Coronary artery (tissue), 2 donors: ENCODE measurements around the gene TRAPPC10.
"Not testable (repeated sequence)": the region's sequence is repeated elsewhere in the genome, so short reads cannot be mapped to it uniquely, and the experiment has no call there.

Source experiments
- DNase-seq: peaks from one replicate; pipeline ENCODE4 v3.0.0-alpha.2; 2017; ENCODE audit warnings: low spot score
- H3K27ac ChIP-seq, 2 donors: fragments of 200-600 bp; sonication (generic); one replicate each; pipeline ENCODE4 v1.5.1; 2016 to 2019
- H3K4me3 ChIP-seq: fragments of 200-600 bp; sonication (generic); 2 replicates; pipeline ENCODE4 v1.5.1; 2016; ENCODE audit warnings: mild to moderate bottlenecking, moderate library complexity
- TF ChIP-seq, protein P1 (sequence below): fragments of 200-600 bp; sonication (generic); IDR thresholded peaks from one replicate; pipeline ENCODE4 v1.5.1; 2019; ENCODE audit warnings: antibody characterized with exemption

The TRAPPC10 gene

GRCh38 chr21:44094832-44095231, 82.7 kb downstream of the TRAPPC10 start:
- no peak for DNase-seq

GRCh38 chr21:44098507-44098906, 86.4 kb downstream of the TRAPPC10 start:
- DNase-seq, H3K27ac ChIP-seq, H3K4me3 ChIP-seq: not testable (repeated sequence)

More at GRCh38 chr21:44094832-44095231, 82.7 kb downstream of the TRAPPC10 start:
- TF ChIP-seq, protein P1, sequence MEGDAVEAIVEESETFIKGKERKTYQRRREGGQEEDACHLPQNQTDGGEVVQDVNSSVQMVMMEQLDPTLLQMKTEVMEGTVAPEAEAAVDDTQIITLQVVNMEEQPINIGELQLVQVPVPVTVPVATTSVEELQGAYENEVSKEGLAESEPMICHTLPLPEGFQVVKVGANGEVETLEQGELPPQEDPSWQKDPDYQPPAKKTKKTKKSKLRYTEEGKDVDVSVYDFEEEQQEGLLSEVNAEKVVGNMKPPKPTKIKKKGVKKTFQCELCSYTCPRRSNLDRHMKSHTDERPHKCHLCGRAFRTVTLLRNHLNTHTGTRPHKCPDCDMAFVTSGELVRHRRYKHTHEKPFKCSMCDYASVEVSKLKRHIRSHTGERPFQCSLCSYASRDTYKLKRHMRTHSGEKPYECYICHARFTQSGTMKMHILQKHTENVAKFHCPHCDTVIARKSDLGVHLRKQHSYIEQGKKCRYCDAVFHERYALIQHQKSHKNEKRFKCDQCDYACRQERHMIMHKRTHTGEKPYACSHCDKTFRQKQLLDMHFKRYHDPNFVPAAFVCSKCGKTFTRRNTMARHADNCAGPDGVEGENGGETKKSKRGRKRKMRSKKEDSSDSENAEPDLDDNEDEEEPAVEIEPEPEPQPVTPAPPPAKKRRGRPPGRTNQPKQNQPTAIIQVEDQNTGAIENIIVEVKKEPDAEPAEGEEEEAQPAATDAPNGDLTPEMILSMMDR, result no peak
- no peak overlapping the region for H3K27ac ChIP-seq
- no peak overlapping the region for H3K4me3 ChIP-seq

GRCh38 chr21:44098964-44099363, 86.9 kb downstream of the TRAPPC10 start:
- H3K4me3 ChIP-seq, H3K27ac ChIP-seq, DNase-seq: not testable (repeated sequence)

GRCh38 chr21:44107026-44107501, 95.0 kb downstream of the TRAPPC10 start, which contains the start of gene PWP2:
Gene PWP2 (plus strand): TSS chr21:44107399. CDS start chr21:44107417, 18 bp downstream.
- peak within 1 kb of the TSS; percentile 68 for H3K4me3 ChIP-seq
- DNase-seq, result not testable (repeated sequence)
- H3K27ac ChIP-seq, result peak within 1 kb of the TSS in 1 of 2 donors; percentile 76

DNA sequence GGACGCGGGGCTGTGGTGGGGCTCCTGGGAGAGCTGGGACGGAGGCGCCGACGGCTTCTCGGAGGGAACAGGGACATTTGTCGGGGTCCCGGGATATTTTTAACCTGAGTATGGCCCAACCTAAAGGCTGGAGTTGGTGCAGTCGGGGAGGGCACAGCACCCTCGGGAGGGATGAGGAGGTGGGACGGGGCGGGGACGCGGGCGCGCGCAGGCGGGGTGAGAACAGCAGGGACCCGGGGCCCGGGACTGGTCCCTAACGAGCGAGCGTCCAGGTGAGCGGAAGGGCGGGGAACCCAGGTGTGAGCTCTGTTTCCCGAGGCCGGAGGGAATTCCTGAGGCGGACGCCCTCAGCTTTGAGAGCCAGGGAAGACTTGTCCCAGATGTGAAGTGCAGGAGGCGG, 95.5 kb downstream of the TRAPPC10 start:
- DNase-seq, result not testable (repeated sequence)
- peak overlapping the region; percentile 68 for H3K4me3 ChIP-seq
- peak overlapping the region in 1 of 2 donors; percentile 76 for H3K27ac ChIP-seq

DNA sequence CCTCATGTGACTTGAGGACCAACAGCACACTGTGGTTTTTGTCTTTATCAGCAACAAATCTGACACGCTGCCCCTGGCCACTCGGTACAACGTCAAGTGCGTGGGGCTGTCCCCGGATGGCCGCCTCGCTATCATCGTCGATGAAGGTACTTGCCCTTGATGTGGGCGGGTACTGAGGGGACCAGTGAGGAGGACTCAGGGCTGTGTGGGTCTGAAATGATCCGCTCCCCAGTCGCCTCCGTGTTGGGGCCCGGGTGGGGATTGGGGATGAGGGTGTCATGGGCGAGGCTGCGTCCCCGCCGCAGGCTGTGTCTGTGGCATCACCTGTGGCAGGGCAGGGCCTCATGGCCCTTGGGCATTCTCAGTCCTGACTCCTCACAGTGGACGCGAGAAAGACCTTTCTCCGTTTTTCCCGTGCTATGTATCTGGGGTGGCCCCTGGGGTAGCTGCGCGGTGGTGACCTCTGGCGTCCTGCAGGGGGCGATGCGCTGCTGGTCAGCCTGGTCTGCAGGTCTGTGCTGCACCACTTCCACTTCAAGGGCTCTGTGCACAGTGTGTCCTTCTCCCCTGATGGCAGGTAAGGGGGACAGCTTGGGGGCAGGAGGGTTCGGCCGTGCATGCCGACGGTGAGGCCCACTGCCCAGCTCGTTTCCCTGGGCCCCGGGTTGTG, 101.7 kb downstream of the TRAPPC10 start:
- not testable (repeated sequence) for H3K4me3 ChIP-seq, H3K27ac ChIP-seq, DNase-seq

GRCh38 chr21:44122131-44122530, 110.0 kb downstream of the TRAPPC10 start:
- H3K4me3 ChIP-seq, DNase-seq, H3K27ac ChIP-seq: not testable (repeated sequence)

DNA sequence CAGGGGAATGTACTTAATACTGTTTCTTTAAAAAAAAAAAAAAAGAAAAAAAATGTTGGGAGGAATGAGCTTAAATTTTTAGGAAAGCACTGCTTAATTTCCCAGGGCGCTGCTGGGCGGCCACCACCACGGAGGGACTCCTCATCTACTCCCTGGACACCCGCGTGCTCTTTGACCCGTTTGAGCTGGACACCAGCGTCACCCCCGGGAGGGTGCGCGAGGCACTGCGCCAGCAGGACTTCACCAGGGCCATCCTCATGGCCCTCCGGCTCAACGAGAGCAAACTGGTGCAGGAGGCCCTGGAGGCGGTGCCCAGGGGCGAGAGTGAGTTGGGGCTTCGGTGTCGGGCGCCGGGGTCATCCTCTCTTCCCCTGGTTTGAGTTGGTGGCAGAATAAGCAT, 115.7 kb downstream of the TRAPPC10 start:
- not testable (repeated sequence) for DNase-seq, H3K4me3 ChIP-seq, H3K27ac ChIP-seq

GRCh38 chr21:44133715-44134057, 121.6 kb downstream of the TRAPPC10 start:
- not testable (repeated sequence) for H3K27ac ChIP-seq, DNase-seq, H3K4me3 ChIP-seq

GRCh38 chr21:44134732-44135131, 122.6 kb downstream of the TRAPPC10 start:
- DNase-seq, H3K27ac ChIP-seq, H3K4me3 ChIP-seq: not testable (repeated sequence)

GRCh38 chr21:44138039-44138438, 125.9 kb downstream of the TRAPPC10 start:
- H3K4me3 ChIP-seq, DNase-seq: not testable (repeated sequence)

GRCh38 chr21:44139787-44140551, 127.9 kb downstream of the TRAPPC10 start:
- H3K27ac ChIP-seq, H3K4me3 ChIP-seq, DNase-seq: not testable (repeated sequence)

More at GRCh38 chr21:44138039-44138438, 125.9 kb downstream of the TRAPPC10 start:
- not testable (repeated sequence) for H3K27ac ChIP-seq

DNA sequence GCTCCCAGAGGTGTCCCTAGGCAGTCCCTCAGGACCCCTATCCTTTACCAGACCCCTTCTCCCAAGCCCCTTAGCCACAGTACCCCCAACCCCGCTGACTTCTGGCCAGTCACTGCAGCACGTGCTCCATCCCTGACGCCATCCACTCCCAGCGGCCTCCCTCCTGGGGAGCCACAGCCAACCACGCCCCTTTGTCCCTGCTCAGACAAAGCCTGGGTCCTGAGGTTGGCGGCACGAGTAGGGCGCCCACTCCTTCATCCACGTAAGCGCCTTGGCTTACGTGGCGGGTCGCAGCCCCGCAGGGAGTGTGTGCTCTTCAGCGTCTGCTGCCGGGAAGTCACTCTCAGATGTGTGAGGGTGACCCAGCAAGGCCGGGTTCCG, 128.4 kb downstream of the TRAPPC10 start:
- DNase-seq, H3K4me3 ChIP-seq, H3K27ac ChIP-seq: not testable (repeated sequence)

GRCh38 chr21:44142470-44142869, 130.4 kb downstream of the TRAPPC10 start:
- H3K4me3 ChIP-seq, DNase-seq, H3K27ac ChIP-seq: not testable (repeated sequence)

DNA sequence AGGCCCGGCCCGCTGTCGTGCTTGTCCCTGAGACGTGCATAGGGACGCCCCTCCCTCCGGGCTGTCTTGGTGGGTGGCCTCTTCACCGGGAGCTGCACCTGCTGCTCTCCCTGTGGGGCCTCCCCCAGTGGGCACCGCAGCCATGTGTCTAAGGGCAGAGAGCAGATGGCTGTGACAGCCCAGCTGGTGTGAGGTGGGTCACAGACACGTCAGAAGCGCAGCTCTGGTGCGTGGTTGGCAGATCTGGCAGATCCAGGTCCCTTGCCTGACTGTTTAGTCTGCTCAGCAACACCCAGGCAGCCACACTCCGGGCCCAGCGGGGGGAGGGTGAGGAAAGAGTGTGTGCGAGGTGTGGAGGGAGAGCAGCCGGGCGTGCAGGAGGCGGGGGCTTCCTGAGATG, 131.3 kb downstream of the TRAPPC10 start:
- not testable (repeated sequence) for DNase-seq

GRCh38 chr21:44143996-44144395, 131.9 kb downstream of the TRAPPC10 start:
- H3K4me3 ChIP-seq, H3K27ac ChIP-seq, DNase-seq: not testable (repeated sequence)

More for the DNA sequence above, 131.3 kb downstream of the TRAPPC10 start:
- H3K27ac ChIP-seq, H3K4me3 ChIP-seq: not testable (repeated sequence)

DNA sequence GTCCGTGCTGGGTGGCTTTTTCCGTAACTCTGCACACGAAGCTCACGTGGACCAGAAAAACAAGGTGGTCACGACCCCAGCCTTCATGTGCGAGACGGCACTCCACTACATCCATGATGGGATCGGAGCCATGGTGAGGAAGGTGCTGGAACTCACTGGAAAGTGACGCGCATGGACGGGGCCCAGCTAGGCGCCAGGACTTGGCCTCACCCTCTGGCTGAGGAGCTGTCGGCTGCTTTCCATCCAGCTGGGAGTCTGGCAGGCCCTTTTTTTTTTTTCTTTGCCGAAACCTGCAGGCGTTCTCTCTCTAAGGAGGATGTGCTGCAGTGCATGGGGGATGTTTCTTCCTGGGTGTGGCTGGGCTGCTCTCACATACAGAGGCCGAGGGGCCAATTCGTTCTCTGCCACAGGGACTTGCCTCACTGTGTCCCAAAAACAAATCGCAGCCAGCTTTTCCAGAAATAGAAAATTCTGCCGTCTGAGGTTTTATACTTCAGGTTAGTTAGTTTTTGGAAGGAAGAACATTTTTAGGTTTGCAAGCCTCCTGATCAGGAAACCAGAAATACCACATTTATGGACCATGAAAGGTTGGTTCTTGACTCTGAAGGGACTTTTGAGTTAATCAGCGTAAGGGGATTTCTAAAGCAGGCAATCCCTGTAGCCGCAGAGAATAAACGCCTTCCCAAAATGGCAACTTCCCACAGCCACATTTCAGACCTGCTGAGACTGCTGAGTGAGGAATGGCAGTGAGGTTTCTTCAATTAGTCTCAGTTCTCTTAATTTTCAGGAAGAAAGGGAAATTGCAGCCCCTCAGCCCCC, 132.9 kb downstream of the TRAPPC10 start:
- DNase-seq, H3K27ac ChIP-seq, H3K4me3 ChIP-seq: not testable (repeated sequence)

- H3K27ac ChIP-seq, H3K4me3 ChIP-seq, DNase-seq: not testable (repeated sequence)
These were observed 133.5 kb downstream of the TRAPPC10 start for GRCh38 chr21:44145616-44146015.
